GM18511 (cell line): ENCODE data around the gene MANBA.
"Not testable (repeated sequence)": the region's sequence is repeated elsewhere in the genome, so short reads cannot be mapped to it uniquely, and the experiment has no call there.

ENCODE experiments used
- ATAC-seq: cut with Tn5 transposase; IDR thresholded peaks from one replicate; pipeline ENCODE4 v1.9.1; 2021; ENCODE audit warnings: mild to moderate bottlenecking, moderate library complexity; ENCODE audit not compliant: unreplicated experiment

The MANBA gene

DNA sequence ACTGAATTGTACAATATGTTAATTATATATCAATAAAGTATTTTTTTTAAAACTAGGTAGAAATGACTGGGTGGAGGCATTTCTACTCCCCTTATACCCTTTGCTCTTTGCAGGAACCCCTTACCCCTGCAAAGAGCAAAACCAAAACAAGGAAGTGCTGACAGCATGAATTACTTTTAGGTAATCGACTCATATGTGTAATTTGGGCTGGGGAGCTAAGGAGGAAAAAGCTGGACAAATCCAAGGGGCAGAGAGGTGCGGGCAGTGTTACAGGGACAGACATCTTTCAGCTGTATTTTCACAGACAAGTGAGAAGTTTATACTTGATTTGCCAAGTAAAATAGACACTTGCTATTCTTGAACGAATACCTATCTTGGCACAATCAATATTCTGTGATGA, 35.5 kb downstream of the MANBA start:
- ATAC-seq, result no peak

DNA sequence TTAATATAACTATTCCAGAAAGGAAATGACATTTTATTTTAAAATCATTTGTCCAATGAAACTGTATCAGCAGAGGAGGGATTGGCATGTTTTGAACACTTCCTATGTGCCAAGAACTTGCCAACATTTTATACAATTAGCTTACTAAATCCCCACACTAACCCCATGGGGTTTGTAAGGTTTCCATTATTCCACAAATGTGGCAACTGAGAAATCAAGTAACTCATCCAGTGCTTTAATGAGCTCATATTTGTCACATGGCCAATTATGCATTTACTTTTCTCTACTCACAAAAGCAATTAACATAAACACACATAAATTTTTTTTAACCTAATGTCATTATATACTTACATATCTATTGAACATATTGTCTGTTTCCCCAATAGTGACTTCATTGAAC, 37.3 kb downstream of the MANBA start:
- ATAC-seq, result no peak

DNA sequence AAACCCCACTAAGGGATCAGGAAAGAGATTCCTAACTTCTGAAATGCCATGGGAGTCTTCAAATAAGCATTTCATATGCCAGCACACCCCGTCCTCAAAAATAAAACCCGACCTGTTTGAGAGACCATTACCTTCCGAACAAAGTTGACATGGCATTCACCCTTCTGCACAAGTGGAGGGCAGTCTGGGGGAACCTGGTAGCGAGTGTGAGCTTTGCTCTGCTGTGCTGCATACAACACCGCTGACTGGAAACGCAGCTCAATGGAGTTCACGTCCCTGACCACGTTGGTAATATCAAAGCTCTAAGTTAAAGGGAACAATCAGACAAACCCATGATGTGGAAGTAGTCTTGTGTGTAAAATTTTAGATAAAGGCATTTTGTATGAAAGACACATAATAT, 38.0 kb downstream of the MANBA start:
- no peak for ATAC-seq

- ATAC-seq, result not testable (repeated sequence)
Measured at GRCh38 chr4:102718833-102719575, 41.8 kb downstream of the MANBA start.

DNA sequence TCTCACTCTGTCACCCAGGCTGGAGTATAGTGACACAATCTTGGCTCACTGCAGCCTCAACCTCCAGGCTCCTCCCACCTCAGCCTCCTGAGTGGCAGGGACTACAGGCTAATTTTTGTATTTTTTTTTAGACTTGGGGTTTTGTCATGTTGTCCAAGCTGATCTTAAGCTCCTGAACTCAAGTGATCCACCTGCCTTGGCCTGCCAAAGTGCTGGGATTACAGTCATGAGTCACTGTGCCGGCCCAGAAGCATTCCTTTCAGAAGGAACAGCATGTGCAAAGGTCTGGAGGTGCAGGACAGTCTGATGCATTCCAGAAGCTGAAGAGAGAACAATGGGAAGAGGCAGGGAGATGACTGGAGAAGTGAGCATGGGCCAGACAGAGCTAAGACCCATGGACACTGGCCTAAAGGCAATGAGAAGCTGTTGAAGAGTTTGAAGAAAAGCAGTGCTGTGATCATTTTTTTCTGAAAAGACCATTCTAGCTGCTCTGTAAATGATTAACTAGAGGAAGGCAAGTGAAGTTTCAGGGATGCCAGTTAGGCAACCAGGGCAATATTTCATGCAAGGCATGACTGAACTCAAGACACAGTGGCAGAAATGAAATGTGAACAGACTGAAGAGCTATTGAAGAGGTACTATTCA, 43.2 kb downstream of the MANBA start:
- ATAC-seq, result peak; percentile 63

DNA sequence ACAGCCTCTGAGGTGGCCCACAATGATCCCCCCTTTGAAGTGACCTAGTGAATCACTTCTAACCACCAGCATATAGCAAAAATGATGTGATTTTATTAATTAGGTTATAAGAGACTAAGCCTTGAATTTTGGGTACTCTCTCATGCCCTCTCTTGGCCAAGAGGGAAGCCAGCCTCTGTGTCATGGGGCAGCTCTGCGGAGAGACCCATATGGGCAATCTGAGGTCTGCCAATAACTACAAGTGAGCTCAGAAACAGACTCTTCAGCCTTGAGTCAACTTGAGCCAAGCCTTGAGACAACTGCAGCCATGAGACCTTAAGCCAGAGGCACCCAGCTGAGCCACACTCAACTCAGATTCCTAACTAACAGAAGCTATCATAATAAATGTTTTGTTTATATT, 45.7 kb downstream of the MANBA start:
- no peak for ATAC-seq

DNA sequence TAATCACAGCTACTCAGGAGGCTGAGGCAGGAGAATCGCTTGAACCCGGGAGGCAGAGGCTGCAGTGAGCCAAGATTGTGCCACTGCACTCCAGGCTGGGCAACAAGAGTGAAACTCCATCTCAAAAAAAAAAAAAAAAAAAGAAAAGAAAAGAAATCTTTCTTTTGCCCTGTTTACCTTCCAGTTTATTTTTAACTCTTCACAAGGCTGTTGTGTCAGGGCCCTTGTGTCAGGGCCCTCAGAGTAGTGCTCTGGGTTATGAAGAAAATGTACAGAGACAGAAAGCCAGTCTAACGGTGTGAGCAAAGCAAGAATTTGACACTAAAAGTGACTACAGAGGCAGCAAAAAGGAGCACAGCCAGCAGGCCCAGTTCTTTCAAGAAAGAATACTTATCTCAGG, 47.0 kb downstream of the MANBA start:
- ATAC-seq, result not testable (repeated sequence)

- ATAC-seq, result no peak
Measured at GRCh38 chr4:102713096-102713495, 47.7 kb downstream of the MANBA start.

DNA sequence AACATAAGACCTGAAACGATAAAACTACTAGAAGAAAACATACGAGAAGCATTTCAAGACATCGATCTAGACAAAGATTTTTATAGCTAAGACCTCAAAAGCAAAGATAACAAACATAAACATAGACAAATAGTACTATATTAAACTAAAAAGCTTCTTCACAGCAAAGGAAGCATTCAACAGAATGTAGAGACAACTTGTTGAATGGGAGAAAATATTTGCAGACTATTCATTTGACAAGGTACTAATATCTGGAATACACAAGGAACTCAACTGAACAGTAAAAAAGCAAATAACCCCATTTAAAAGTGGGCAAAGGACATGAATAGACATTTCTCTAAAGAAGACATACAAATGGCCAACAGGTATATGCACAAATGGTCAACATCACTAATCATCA, 49.8 kb downstream of the MANBA start:
- ATAC-seq, result no peak

DNA sequence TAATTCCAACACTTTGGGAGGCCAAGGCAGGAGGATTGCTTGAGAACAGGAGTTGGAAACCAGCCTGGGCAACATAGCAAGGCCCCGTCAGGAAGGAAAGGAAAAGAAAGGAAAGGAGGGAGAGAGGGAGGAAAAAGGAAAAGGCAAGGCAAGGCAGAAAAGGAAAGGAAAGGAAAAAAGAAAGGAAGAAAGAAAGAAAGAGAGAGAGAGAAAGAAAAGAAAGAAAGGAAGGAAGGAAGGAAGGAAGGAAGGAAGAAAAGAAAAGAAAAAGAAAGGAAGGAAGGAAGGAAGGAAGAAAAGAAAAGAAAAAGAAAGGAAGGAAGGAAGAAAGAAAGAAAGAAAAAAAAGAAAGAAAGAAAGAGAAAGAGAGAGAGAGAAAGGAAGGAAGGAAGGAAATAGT, 51.7 kb downstream of the MANBA start:
- ATAC-seq, result not testable (repeated sequence)

GRCh38 chr4:102707150-102707549, 53.6 kb downstream of the MANBA start:
- no peak for ATAC-seq

GRCh38 chr4:102705391-102705935, 55.3 kb downstream of the MANBA start:
- ATAC-seq, result no peak

DNA sequence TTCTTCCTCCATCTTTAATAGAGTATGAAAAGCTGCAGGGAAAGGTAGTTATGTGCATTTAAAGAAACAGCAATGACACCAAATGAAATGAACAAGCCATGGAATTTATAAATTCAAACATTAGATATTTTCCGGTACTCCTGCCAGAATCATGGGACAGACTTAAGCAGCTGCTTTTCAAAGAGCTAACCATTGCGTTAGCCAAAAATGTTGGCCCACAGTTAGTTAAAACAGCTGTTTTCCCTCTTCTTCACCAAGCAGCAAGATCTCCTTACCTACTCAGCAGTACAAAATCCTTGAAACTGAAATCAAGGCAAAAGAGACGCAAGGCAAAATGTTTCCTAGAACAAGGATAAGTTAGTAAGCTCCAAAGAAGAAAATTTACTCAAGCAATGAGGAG, 64.0 kb downstream of the MANBA start:
- no peak for ATAC-seq

DNA sequence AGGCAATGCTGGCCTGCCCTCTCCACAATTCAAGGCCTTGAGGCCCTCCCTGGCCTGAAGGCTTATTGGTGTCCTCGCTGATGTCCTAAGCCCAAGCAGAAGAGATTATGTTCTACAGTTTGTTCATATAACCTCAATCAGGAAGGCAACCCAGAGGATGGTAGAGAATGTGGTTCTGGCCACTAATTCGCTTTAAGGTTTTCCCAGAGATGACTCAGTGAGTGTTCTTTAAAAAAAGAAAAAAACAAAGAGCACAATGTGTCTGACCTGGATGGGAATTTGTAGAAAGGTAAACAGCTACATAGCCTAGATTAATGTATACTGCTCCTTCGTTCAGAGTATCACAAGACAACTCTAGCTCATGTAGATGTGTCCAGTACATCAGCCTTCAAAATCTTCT, 66.0 kb downstream of the MANBA start:
- no peak for ATAC-seq

DNA sequence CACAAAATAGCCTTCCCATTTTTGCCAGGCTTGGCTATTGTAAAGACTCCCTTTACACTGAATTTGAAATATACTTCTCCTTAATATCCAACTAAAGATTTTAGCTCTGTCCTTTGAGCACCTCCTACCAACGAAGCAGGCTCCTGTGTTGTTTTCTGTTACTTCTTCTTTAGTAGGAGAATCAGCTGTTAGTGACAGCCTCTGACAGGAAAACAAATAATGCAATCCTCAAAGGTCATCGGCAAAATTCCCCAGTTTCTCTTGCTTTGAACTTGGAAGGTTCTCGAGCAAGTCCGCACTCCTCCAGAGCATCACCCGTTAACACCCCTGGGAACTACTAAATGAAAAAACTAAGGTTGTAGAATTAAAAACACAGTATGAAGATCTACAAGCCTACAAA, 66.9 kb downstream of the MANBA start:
- no peak for ATAC-seq

DNA sequence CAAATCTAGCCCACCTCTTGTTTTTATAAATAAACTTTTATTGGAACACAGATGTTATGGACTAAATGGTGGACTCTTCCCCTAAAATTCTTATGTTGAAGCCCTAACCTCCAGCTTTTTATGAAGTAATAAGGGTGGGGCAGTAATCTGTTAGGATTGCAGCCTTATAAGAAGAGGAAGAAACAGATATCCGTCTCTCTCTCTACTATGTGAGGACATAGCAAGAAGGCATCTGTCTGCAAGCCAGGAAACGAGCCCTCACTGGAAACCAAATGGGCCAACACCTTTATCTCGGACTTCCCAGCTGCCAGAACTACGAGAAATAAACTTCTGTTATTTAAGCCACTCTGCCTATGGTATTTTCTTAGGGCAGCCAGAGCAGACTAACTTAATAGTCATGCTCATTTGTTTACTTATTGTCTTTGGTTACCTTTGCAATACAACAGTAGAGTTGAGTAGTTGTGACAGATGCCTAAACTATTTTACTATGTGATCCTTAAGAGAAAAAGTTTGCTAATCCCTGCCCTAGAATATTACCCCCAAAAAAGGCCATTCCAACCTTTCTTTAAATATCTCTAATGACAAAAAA, 67.4 kb downstream of the MANBA start:
- no peak for ATAC-seq

GRCh38 chr4:102692474-102692873, 68.3 kb downstream of the MANBA start:
- ATAC-seq, result no peak

- ATAC-seq, result peak; percentile 25
Measured at GRCh38 chr4:102687982-102688433, 72.8 kb downstream of the MANBA start.

DNA sequence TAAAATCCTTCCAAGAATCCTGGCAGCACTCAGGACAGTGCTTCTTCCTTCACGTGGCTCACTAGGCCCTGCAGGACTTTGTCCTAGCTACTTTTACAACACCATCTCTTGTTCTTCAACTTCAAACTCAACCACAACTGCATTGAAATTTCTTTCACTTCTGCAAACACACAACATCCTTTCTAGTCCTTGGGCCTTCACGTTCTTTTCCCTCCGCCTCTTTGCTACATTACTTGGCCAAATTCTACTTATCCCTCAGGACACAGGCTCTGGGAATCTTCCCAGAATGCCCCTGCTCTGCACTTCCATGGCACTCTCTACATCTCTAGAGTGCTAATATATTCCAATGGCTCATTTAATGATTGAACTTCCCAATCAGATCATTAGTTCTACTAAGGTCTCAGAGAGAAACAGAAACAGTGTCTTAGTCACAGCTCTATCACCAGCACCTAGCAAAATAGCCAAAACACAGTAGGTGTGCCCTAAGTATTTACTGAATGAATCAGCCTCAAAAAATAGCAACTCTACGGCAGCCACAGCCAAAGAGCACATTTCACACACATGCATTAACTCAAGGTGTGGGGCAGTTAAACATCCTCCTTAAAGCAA, 73.3 kb downstream of the MANBA start:
- ATAC-seq, result peak; percentile 93

- no peak for ATAC-seq
Measured at GRCh38 chr4:102685768-102686167, 75.0 kb downstream of the MANBA start.

DNA sequence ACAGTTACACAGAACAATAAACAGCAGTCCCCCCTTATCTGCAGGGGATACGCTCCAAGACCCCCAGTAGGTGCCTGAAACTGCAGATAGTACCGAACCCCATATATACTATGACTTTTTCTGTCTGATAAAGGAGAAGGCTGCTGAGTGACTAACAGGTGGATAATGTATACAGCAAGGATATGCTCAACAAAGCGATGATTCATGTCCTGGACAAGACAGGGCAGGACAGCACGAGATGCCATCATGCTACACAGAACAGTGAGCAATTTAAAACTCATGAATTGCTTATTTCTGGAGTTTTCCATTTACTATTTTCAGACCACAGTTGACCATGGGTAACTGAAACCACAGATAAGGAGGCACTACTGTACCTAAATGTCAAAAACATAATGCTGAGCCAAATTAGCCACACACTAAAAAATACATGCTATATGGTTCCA, 76.1 kb downstream of the MANBA start:
- peak; percentile 34 for ATAC-seq
